Panc1 (cell line): ENCODE data around the gene TM7SF2.

Experiments
- CTCF ChIP-seq: fragments of 450-650 bp; IDR thresholded peaks from 2 replicates; pipeline ENCODE4 v1.5.1; 2017; ENCODE audit warnings: mild to moderate bottlenecking
- POLR2AphosphoS5 ChIP-seq: IDR thresholded peaks from 2 replicates; pipeline ENCODE4 v1.6.1; 2012; ENCODE audit warnings: mild to moderate bottlenecking, low read depth, low read length, moderate library complexity

- no peak for TF ChIP-seq CTCF
- TF ChIP-seq POLR2AphosphoS5: no peak; the same call in none of the 2 replicates
These were observed 16.0 kb downstream of the TM7SF2 start for GRCh38 chr11:65127473-65128181.
